C4-2B (cell line): ENCODE data around the gene SNAPC4.

Source experiments
- CTCF ChIP-seq: fragments of 450-650 bp; conservative IDR thresholded peaks from 2 replicates; pipeline ENCODE4 v1.5.1; 2017; ENCODE audit warnings: mild to moderate bottlenecking
- ZFX ChIP-seq: fragments of 450-650 bp; IDR thresholded peaks from 2 replicates; pipeline ENCODE4 v1.6.1; 2017

GRCh38 chr9:136432591-136432990 lies 32.6 kb upstream of the SNAPC4 start:
- TF ChIP-seq CTCF (no peak), ZFX (no peak)
